GM12801 (cell line): ENCODE measurements around the gene EIF5AL1.

Experiments used
- TF ChIP-seq, protein P1 (sequence below): IDR thresholded peaks from one replicate; pipeline ENCODE4 v1.5.1; 2011; ENCODE audit warnings: control low read depth; ENCODE audit not compliant: insufficient read length; ENCODE audit errors: extremely low read depth

Gene EIF5AL1

DNA sequence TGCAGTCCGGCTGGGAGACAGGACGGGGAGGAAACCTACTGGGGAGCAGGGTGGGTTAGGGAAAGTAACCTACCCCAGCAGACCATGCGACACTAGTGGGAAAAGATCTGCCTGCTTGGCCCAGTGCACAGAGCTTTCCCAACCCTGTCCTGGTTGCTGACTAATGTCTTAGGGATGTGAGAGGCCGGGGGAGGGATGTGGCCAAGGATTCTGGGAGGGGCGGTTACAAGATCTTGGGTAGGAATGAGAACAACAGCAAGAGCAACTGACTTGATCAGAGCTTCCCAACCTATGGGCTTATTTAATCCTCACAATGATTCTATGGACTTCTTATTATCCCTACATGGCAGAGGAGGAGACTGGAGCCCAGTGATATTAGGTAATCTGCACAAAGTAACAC lies 24.0 kb upstream of the EIF5AL1 start:
- TF ChIP-seq, protein P1, sequence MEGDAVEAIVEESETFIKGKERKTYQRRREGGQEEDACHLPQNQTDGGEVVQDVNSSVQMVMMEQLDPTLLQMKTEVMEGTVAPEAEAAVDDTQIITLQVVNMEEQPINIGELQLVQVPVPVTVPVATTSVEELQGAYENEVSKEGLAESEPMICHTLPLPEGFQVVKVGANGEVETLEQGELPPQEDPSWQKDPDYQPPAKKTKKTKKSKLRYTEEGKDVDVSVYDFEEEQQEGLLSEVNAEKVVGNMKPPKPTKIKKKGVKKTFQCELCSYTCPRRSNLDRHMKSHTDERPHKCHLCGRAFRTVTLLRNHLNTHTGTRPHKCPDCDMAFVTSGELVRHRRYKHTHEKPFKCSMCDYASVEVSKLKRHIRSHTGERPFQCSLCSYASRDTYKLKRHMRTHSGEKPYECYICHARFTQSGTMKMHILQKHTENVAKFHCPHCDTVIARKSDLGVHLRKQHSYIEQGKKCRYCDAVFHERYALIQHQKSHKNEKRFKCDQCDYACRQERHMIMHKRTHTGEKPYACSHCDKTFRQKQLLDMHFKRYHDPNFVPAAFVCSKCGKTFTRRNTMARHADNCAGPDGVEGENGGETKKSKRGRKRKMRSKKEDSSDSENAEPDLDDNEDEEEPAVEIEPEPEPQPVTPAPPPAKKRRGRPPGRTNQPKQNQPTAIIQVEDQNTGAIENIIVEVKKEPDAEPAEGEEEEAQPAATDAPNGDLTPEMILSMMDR = no peak

DNA sequence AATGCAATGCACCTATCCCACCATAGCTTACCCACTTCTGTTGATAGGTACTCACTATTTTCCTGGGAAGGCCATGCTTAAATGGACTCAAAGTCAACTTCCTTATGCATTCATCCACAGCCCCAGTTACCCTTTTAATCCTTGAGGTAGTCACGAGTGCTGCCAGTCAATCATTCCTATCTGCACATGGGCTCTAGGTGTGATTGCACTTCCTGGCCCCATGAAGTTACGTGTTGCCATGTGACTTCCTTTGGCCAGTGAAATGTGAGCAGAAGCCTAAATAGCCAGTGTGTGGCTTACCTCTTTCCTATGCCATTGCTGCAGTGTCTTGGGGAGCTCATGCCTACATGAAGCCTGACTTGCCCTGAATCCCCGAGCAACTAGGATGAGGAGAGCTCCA lies 23.5 kb upstream of the EIF5AL1 start:
- TF ChIP-seq, protein P1 = no peak

DNA sequence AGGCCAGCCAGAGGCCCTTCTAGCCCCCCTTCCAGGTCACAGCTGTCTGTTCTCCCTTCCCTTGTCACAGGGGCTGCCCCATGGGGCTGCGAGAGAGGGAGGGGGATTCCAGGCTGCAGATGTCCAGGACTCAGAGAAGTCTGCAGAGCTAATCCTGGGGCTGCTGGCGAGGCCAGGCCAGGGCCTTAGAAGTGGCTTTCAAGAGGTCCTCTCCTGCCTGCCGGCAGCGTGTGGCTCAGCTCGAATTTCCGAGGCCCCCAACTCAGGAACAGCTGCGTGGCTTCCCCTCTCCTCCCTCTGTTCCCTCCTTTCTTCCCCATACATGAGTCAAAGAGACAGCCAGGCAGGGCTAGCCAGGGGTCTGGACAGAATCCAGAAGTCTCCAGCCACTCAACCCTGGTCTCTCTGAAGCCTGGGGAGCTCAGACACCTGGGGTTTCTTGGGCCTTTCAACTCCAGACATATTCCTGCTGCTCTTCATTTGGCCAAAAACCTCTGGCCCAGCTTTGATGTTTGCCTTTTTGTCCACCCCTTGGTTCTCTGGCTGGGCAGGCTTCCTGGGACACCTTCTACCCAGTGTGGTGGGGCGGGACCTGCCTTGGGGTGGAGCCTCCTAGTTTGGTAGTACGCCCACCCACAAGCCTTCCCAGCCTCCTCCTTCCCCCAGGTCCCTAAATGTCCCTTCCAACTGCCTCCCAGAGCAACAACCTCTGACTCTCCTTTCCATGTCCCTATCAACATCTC lies 21.8 kb upstream of the EIF5AL1 start:
- TF ChIP-seq, protein P1 = no peak

DNA sequence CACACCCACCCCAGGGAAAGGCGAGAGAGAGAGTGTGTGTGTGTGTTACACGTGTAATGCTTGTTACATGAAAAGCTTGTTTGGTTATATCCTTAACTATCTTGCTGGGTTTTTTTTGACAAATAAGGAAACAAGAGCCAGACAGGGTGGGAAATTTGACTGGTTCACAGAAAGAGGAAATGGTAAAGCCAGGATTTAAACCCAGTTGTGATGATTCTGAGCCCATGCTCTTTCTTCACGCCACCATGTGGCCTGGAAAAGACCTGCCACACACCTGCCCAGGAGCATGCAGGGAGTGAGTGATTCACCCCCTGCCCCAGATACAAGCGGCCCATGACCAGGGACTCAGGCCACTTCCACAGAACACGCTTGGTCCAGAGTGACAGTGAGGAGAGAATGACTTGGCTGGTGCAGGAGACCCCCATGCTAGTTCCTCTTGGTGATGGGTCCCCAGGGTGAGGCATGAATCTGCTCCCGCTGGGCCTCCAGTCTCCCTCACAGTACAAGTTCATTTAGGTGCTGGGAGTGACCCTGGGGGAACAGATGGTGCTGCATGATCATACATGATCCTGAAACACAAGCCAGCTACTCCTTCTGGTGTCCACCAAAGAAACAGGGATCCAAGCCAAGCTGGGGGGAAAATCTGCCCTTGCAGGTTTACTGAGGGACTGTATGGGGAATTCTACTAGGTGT lies 21.0 kb upstream of the EIF5AL1 start:
- TF ChIP-seq, protein P1 = no peak

DNA sequence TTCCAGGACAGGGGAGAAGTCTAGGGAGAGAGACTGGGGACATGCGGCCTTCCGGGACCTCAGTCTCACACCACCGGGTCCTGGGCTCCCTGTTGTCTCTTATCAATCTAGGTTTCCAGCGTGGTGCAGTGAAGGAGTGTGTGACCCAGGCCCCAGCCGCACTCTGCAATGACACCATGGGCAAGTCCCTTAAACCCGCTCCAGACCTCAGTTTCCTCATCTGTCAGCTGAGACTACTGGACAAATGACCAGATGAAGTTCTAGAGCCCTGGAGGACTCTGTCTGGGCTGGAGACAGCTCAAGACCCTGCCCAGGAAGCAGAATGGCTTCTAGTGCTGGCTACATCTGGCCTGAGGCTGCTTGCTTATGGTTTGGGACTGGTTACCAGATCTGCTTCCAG lies 20.1 kb upstream of the EIF5AL1 start:
- TF ChIP-seq, protein P1 = no peak

DNA sequence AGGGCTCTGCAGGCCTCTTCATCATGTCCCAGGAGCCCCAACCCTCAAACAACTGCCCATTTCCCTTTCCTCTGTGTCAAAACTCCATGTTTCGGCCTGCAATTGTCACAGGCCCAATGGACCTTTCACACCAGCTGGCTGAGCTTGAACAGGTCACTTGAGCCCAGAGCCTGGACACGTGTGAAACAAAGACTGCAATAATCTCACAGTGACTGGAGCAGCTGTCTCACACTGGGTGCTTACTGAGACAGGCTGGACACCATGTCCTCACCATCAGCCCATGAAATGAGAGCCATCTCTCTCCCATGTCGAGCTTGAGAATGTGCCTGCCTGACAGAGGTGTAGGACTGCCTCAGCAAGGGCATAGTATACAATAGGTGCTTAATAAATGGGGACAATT lies 19.5 kb upstream of the EIF5AL1 start:
- TF ChIP-seq, protein P1 = no peak

DNA sequence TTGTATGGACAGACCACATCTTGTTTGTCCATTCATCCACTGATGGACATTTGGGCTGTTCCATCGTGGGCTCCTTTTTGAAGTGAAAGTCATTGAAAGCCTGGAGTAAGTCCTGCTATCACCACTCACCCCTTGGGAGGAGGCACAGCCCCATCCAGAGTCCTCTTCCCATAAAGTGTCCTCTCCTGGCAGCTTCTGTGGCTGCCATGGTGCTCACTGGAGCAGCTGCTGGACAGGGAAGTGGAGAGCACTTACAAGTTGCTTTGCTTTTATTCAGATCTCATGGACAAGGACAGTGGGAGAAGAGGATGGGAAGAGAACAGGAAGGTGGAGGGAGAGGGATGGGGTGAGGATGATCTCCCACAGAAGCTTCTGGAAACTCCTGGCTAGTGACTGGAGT lies 18.5 kb upstream of the EIF5AL1 start:
- TF ChIP-seq, protein P1 = no peak
